ENCODE results near the gene CD53.

GRCh38 chr1:110873856-110874255, 908 bp downstream of the CD53 start:
- no peak for TF ChIP-seq POLR2A (IDR thresholded peaks at IDR 0.05)
- no peak for TF ChIP-seq CTCF (IDR thresholded peaks at IDR 0.05)

All from body of pancreas (tissue), 4 donors.